ENCODE results near the gene GPALPP1. TPM values are rescaled to one million over a fixed set of nuclear protein-coding genes. Genes with fewer than 3 reads are reported as not detected.

Gene GPALPP1
- total RNA-seq, 4 donors from 2014 or later, result 30.1 to 44.4 (median 35.2) TPM

- H3K4me3 ChIP-seq (replicated peaks in 1 of 3), result no peak overlapping the region
- intact Hi-C loops (cut with DNase I), result loop anchor here (10.0 kb wide), 1 partner anchor 55 kb away; no protein-coding TSS in a partner anchor
- no peak for TF ChIP-seq POLR2A (IDR thresholded peaks at IDR 0.05)
- TF ChIP-seq, protein P1, sequence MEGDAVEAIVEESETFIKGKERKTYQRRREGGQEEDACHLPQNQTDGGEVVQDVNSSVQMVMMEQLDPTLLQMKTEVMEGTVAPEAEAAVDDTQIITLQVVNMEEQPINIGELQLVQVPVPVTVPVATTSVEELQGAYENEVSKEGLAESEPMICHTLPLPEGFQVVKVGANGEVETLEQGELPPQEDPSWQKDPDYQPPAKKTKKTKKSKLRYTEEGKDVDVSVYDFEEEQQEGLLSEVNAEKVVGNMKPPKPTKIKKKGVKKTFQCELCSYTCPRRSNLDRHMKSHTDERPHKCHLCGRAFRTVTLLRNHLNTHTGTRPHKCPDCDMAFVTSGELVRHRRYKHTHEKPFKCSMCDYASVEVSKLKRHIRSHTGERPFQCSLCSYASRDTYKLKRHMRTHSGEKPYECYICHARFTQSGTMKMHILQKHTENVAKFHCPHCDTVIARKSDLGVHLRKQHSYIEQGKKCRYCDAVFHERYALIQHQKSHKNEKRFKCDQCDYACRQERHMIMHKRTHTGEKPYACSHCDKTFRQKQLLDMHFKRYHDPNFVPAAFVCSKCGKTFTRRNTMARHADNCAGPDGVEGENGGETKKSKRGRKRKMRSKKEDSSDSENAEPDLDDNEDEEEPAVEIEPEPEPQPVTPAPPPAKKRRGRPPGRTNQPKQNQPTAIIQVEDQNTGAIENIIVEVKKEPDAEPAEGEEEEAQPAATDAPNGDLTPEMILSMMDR (IDR thresholded peaks at IDR 0.05), result peak; percentile 57 to 86 (median 75)
- 61 to 62% methylated on average over 4 of the region's 4 CpGs for WGBS, 2 donors
- H3K27me3 ChIP-seq, result no peaks in the 10 kb centered on the region
- peaks cover 0 to 10% of the 10 kb centered on the region in 2 donors for H3K36me3 ChIP-seq
- peak overlapping the region in 1 of 3 donors; percentile 41 for H3K27ac ChIP-seq
- no peaks in the 10 kb centered on the region for H3K9me3 ChIP-seq
- no peak for DNase-seq
- H3K4me1 ChIP-seq, result peaks cover 3 to 9% of the 10 kb centered on the region in 2 donors
Measured at GRCh38 chr13:44969551-44970484, 19.5 kb upstream of the GPALPP1 start.

DNA sequence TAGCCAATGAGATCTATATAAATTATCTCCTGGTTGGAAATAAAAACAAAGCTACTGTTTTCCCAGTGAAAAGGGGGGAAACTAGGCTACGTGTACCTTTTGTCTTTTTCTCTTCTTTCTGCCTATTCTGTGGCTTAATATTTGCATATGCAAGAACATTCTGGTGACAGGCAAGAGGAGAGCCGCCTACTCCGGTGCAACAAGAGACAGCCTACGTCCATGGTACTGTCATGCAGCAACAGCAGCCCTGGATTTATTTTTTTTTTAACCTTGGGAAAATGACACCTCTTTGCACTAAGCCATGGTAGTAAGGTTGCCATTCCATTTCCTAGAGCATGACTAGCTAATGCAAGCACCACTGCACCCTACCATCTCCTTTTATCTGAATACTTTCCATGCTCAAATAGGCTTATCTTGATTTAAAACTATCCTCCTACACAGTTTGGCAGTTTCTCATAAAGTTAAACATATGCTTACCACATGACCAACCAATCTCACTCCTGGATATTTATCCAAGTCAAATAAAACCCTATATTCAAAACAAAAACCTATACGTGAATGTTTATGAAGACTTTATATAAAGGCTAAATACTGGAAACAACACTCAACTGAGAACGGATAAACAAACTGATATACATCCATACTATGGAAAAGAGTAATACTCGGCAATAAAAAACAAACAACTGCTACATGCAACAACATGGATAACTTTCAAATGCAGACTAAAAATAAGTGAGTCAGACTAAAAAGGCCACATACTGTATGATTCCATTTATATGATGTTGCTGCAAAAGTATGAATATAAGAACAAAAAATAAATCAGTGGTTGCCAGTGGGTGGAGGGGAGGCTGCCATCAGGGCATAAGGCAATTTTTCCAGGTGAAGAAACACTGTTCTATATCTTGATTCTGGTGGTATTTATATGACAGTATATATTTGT, 17.4 kb upstream of the GPALPP1 start:
- H3K36me3 ChIP-seq, result no peaks in the 10 kb centered on the region
- intact Hi-C loops (cut with DNase I), result loop anchor here (10.0 kb wide), 1 partner anchor 57 kb away; no protein-coding TSS in a partner anchor
- H3K4me1 ChIP-seq, result peaks cover 3 to 9% of the 10 kb centered on the region in 2 donors
- TF ChIP-seq, protein P1 (IDR thresholded peaks at IDR 0.05), result no peak
- TF ChIP-seq POLR2A (IDR thresholded peaks at IDR 0.05), result no peak
- no peaks in the 10 kb centered on the region for H3K9me3 ChIP-seq
- H3K4me3 ChIP-seq (replicated peaks in 1 of 3), result no peak overlapping the region
- no peaks in the 10 kb centered on the region for H3K27me3 ChIP-seq
- H3K27ac ChIP-seq, result no peak overlapping the region
- WGBS, 2 donors, result 94 to 95% methylated on average over 7 of the region's 7 CpGs
- DNase-seq, result no peak

DNA sequence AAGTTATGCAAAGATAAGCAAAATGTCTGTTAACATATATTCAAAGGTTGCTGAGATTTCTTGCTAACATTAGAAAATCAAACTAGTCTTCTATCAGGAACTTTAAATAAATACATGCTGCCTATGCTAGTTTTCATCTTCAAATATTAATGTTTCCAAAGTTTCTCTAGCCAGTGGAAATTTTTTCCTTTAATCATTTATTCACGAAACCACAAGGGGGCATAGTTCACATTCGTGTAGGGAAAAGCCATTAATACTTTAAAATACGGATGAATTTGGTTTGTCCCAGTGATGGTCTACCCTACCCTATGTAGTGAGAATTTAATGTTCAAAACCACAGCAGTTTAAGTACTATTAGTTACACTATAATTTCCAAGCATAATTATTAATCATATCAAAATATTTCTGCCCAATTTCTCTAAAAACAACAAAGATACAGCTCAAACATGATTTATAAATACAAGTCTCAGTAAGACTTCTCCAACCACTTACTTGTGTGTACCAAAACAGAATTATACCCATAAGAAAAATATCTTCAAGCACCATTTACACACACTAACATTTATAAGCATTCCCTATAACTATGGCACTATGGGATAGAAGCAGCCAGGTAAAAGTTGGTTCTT, 16.3 kb upstream of the GPALPP1 start:
- peaks cover 0 to 6% of the 10 kb centered on the region in 2 donors for H3K36me3 ChIP-seq
- intact Hi-C loops (cut with DNase I), result loop anchor here (10.0 kb wide), 1 partner anchor 58 kb away; no protein-coding TSS in a partner anchor
- TF ChIP-seq POLR2A (IDR thresholded peaks at IDR 0.05), result no peak
- TF ChIP-seq, protein P1 (IDR thresholded peaks at IDR 0.05), result peak; percentile 25 to 59 (median 42)
- peaks cover 3 to 9% of the 10 kb centered on the region in 2 donors for H3K4me1 ChIP-seq
- no peak overlapping the region for H3K4me3 ChIP-seq (replicated peaks in 1 of 3)
- no peak overlapping the region for H3K27ac ChIP-seq
- H3K9me3 ChIP-seq, result no peaks in the 10 kb centered on the region
- 13 to 14% methylated on average over 3 of the region's 3 CpGs for WGBS, 2 donors
- H3K27me3 ChIP-seq, result no peaks in the 10 kb centered on the region
- no peak for DNase-seq

DNA sequence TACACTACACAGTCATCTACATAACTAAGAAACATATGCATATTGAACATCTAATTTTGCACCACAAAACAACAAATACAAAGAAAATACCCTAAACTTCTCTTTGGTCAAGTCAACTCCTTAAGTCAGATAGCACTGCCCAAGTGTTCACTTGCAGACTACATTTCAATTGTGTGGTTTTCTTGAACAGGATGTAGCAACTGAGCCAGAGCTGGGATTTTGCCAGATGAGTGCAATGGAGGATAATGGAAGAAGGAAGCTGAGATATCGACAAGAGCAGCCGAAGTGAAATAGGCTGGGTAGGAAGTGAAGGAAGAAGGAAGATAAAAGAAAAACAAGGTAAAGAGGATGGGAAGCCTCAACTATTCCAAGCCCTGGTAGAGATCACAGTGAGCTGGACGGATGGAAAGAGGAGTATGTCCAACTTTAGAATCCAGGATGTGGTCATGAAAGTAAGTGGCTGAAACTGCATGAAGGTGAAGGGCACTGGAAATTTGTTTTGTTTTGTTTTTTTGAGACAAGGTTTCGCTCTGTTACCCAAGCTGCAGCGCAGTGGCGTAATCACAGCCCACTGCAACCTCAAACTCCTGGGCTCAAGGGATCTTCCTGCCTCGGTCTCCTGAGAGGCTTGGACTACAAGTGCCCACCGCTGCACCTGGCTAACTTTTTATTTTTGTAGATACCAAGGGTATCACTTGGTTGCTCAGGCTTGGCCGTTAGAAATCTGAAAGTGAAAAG, 15.1 kb upstream of the GPALPP1 start:
- Histone ChIP-seq H3K36me3 (peaks cover 7 to 11% of the 10 kb centered on the region in 2 donors), H3K27ac (peak overlapping the region in 2 of 3 donors; percentile 29 to 47), H3K27me3 (no peaks in the 10 kb centered on the region), H3K4me1 (peaks cover 3 to 9% of the 10 kb centered on the region in 2 donors), H3K9me3 (no peaks in the 10 kb centered on the region), H3K4me3 (replicated peaks in 1 of 3) (no peak overlapping the region)
- TF ChIP-seq, protein P1 (IDR thresholded peaks at IDR 0.05), result no peak
- TF ChIP-seq POLR2A (IDR thresholded peaks at IDR 0.05), result no peak
- DNase-seq, result peak; percentile 39 to 70
- WGBS, 2 donors, result 68 to 71% methylated on average over 9 of the region's 9 CpGs
- intact Hi-C loops (cut with DNase I), result loop anchor here (10.0 kb wide), 1 partner anchor 59 kb away; no protein-coding TSS in a partner anchor

All from thyroid gland (tissue), 4 donors.